ENCODE data around the gene FBP2. TPM values are rescaled to one million over a fixed set of nuclear protein-coding genes. Genes with fewer than 3 reads are reported as not detected.
"Not testable (repeated sequence)": the region's sequence is repeated elsewhere in the genome, so short reads cannot be mapped to it uniquely, and the experiment has no call there.

The FBP2 gene
- total RNA-seq, 1 donor from 2014 or later, result 5.5 TPM

- no peak for DNase-seq
Observed at GRCh38 chr9:94563548-94563947, 30.1 kb downstream of the FBP2 start.

GRCh38 chr9:94560237-94560636 is 33.4 kb downstream of the FBP2 start:
- no peak for DNase-seq

- no peak for DNase-seq
Observed at GRCh38 chr9:94557376-94557775, 36.2 kb downstream of the FBP2 start.

GRCh38 chr9:94554439-94555331 is 38.9 kb downstream of the FBP2 start, which contains the start of gene PCAT7:
PCAT7 (plus strand) TSS chr9:94555083.
- peak; percentile 4 for DNase-seq

- no peak for DNase-seq
Observed at GRCh38 chr9:94554078-94554438, 39.6 kb downstream of the FBP2 start.

- no peak for DNase-seq
Observed at GRCh38 chr9:94553029-94553938, 40.3 kb downstream of the FBP2 start.

- DNase-seq, result no peak
Observed at GRCh38 chr9:94545940-94546339, 47.7 kb downstream of the FBP2 start.

DNA sequence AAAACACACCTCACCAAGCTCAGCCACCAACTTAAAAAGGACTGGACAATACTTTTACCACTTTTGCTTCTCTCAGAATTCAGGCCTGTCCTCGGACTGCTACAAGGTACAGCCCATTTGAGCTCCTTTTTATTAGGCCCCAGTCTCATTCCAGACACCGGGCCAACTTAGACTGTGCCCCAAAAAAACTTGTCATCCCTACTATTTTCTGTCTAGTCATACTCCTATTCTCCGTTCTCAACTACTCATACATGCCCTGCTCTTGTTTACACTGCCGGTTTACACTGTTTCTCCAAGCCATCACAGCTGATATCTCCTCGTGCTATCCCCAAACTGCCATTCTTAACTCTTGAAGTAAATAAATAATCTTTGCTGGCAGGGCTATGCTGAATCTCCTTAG is 49.3 kb downstream of the FBP2 start:
- DNase-seq, result not testable (repeated sequence)

- DNase-seq, result no peak
Observed at GRCh38 chr9:94538908-94539307, 54.7 kb downstream of the FBP2 start.

GRCh38 chr9:94534901-94535300 is 58.7 kb downstream of the FBP2 start:
- no peak for DNase-seq

DNA sequence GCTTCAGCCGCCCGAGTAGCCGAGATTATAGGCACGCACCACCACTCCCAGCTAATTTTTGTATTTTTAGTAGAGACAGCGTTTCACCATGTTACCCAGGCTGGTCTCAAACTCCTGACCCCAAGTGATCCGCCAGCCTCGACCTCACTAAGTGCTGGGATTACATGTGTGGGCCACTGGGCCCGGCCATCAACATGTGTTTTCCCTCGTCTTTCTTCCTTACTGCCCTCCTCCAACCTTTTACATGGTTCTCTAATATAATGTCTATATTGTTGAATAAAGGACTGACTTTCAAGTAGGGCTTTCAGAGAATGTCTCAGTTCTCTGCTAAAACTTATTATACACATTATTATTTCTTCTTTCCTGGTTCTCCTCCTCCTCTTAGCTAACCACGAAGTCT is 60.0 kb downstream of the FBP2 start:
- DNase-seq, result no peak

DNA sequence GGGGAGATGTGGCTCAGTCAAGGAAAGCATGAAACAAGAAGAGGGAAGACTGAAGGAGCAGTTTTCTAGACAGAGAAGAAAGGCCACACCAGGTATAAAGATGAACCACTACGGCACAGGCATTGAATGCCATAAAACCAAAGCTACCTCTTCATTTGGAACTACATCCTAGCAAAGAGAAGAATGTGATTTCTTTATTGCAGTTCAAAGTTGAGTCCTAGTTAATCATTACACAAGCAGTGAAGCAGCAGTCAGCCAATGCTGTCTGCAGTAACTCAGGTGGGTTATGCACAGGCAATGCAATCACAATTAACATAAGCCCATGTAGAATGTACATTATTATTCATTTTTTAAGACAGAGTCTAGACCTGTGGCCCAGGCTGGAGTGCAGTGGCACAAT is 60.5 kb downstream of the FBP2 start:
- DNase-seq, result no peak

GRCh38 chr9:94528886-94529285 is 64.7 kb downstream of the FBP2 start:
- no peak for DNase-seq

DNA sequence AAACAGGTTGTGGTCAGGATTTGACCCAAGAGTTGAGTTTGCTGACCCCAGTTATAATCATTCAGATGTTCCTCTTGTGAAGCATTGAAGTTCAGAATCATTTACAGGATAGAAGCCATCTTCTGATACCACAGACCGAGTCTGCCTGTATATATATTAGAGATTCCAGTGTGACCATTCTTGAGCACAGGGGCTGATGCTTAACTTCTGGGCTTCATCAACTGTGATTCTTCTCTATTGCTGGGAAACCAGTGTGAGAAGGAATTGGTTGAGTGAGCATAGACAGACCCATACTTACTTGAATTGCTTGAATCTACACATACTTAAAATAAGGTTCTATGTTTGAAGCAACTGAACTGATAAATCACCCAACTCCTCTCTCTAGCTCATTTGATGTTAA is 66.7 kb downstream of the FBP2 start:
- no peak for DNase-seq

- DNase-seq, result no peak
Observed at GRCh38 chr9:94526271-94526670, 67.4 kb downstream of the FBP2 start.

DNA sequence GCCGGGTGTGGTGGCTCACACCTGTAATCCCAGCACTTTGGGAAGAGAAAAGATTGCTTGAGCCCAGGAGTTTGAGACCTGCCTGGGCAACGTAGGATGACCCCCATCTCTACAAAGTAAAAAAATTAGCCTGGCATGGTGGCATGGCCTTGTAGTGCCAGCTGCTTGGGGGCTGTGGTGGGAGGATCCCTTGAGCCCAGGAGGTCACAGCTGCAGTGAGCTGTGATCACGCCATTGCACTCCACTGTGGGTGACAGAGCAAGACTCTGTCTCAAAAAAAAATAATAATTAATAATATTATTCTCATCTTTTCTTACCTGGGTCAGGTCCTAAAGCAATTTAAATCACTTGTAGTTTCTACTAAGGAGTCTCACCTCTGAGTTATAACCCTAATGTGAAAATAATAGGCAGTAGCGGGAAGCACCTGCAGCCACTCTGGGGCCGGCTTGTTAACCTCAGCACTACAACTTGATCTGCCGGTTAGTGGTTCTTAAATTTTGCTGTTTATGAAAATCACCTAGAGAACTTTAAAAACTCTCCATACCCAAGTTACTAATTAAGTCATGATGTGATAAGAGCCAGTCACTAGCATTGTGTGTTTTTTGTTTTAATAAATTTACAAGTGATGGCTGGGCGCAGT is 68.1 kb downstream of the FBP2 start:
- DNase-seq, result no peak

DNA sequence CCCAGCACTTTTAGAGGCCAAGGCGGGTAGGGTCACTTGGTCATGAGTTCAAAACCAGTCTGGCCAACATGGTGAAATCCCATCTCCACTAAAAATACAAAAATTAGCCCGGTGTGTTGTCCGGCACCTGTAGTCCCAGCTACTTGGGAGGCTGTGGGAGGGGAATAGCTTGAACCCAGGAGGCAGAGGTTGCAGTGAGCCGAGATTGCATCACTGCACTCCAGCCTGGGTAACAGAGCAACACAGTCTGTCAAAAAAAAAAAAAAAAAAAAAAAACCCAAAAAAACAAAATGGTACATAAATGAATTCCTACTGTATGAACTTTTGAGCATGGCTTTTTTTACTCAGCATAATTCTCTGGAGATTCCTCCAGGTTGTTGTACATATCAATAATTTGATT is 76.4 kb downstream of the FBP2 start:
- no peak for DNase-seq

GRCh38 chr9:94514722-94515121 is 78.9 kb downstream of the FBP2 start:
- no peak for DNase-seq

DNA sequence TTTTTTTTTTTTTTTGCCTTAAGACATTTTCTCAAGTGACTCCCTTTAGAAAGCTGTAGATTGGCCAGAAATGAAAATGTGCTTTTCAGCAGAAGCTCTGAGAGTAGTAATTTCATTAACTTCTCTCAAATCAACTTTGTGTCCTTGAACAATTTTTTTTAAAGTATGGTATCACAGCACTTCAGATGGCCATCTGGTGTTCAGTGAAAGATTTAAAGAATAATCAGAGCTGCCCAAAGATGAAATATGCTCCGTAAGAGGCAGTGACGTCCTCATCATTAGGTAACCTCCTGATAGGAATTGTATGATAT is 81.7 kb downstream of the FBP2 start:
- no peak for DNase-seq

- no peak for DNase-seq
Observed at GRCh38 chr9:94511134-94511954, 82.3 kb downstream of the FBP2 start.

All from skin of body (tissue), 2 donors.